Measurements from ENCODE around the gene RAB14. TPM values are rescaled to one million over a fixed set of nuclear protein-coding genes. Genes with fewer than 3 reads are reported as not detected.

RAB14 gene
- total RNA-seq, 2 experiments from 2014 or later, result 8.6 to 37.1 TPM

GRCh38 chr9:121217609-121218292 lies 16.1 kb upstream of the RAB14 start:
- no peak overlapping the region for H2AFZ ChIP-seq (ENCODE audit: low read length)
- H3K4me3 ChIP-seq (ENCODE audit: low read depth, low read length, poor library complexity, severe bottlenecking), result no peak overlapping the region
- no peaks in the 10 kb centered on the region for H3K9me2 ChIP-seq (ENCODE audit: insufficient read depth, low read length)
- intact Hi-C loops (cut with micrococcal nuclease; ENCODE audit: unreplicated experiment), result no loop called here
- H3K27ac ChIP-seq (ENCODE audit: low read depth, low read length, poor library complexity, severe bottlenecking), result no peak overlapping the region
- H3K79me2 ChIP-seq (ENCODE audit: insufficient read depth, low read depth, low read length), result no peaks in the 10 kb centered on the region
- DNase-seq (ENCODE audit: low spot score), result no peak
- H3K4me1 ChIP-seq (ENCODE audit: insufficient read depth, low read length, poor library complexity, severe bottlenecking), result peaks cover 10% of the 10 kb centered on the region
- H3K4me2 ChIP-seq (ENCODE audit: low read length), result no peak overlapping the region
- no peaks in the 10 kb centered on the region for H4K20me1 ChIP-seq (ENCODE audit: insufficient read depth, low read length)
- ChIA-PET CTCF (ENCODE audit: unreplicated experiment) (no interaction called here), POLR2A (no interaction called here)
- BruUV-seq (replicated peaks), result no TSS peak
- TF ChIP-seq CTCF (conservative IDR thresholded peaks at IDR 0.05; ENCODE audit: low read length), result no peak
- 0 out of 2 replicates have a peak, but pooled peaks cover 5% of the 10 kb centered on the region for H3K36me3 ChIP-seq (ENCODE audit: insufficient read depth, low read length)
- H3K9me3 ChIP-seq (ENCODE audit: low read length), result no peaks in the 10 kb centered on the region

GRCh38 chr9:121216271-121216805 lies 14.7 kb upstream of the RAB14 start:
- CTCF ChIA-PET (ENCODE audit: unreplicated experiment), result no interaction called here
- Histone ChIP-seq H3K36me3 (ENCODE audit: insufficient read depth, low read length) (0 out of 2 replicates have a peak, but pooled peaks cover 5% of the 10 kb centered on the region), H3K79me2 (ENCODE audit: insufficient read depth, low read depth, low read length) (no peaks in the 10 kb centered on the region), H3K9me3 (ENCODE audit: low read length) (no peaks in the 10 kb centered on the region), H3K4me3 (ENCODE audit: low read depth, low read length, poor library complexity, severe bottlenecking) (no peak overlapping the region), H3K4me2 (ENCODE audit: low read length) (no peak overlapping the region), H4K20me1 (ENCODE audit: insufficient read depth, low read length) (no peaks in the 10 kb centered on the region), H3K9me2 (ENCODE audit: insufficient read depth, low read length) (no peaks in the 10 kb centered on the region), H2AFZ (ENCODE audit: low read length) (no peak overlapping the region), H3K4me1 (ENCODE audit: insufficient read depth, low read length, poor library complexity, severe bottlenecking) (peaks cover 14% of the 10 kb centered on the region), H3K27ac (ENCODE audit: low read depth, low read length, poor library complexity, severe bottlenecking) (no peak overlapping the region)
- POLR2A ChIA-PET, result interaction anchor here (0.6 to 1.4 kb wide), 3 partner anchors 11 to 150 kb away, joined by 3 to 6 read pairs (median 3); no protein-coding TSS in a partner anchor
- intact Hi-C loops (cut with micrococcal nuclease; ENCODE audit: unreplicated experiment), result no loop called here
- TF ChIP-seq EZH2phosphoT487 (IDR thresholded peaks at IDR 0.05; ENCODE audit: borderline replicate concordance, low read depth, low read length) (no peak), CTCF (conservative IDR thresholded peaks at IDR 0.05; ENCODE audit: low read length) (no peak)
- BruUV-seq (replicated peaks), result no TSS peak
- no peak for DNase-seq (ENCODE audit: low spot score)

DNA sequence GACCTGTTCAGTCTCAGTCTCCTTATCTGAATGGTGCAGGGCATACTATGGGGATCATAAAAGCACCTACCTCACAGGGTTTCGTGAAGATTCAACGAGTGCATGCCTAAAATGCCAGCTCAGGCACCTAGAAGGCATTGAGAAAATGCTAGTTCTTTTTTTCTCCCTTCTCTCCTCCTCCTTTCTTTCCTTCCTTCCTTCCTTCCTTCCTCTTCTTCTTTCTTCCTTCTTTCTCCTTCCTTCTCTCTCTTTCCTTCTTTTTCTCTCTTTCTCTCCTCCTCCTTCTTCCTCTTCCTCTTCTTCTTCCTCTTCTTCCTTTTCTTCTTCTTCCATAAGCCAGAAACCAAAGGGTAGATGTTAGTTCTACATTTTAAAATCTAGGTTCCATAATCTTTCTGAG lies 12.3 kb upstream of the RAB14 start:
- Histone ChIP-seq H3K9me3 (ENCODE audit: low read length) (no peaks in the 10 kb centered on the region), H3K4me3 (ENCODE audit: low read depth, low read length, poor library complexity, severe bottlenecking) (no peak overlapping the region), H3K4me2 (ENCODE audit: low read length) (no peak overlapping the region), H3K4me1 (ENCODE audit: insufficient read depth, low read length, poor library complexity, severe bottlenecking) (peaks cover 16% of the 10 kb centered on the region), H3K79me2 (ENCODE audit: insufficient read depth, low read depth, low read length) (no peaks in the 10 kb centered on the region), H3K9me2 (ENCODE audit: insufficient read depth, low read length) (no peaks in the 10 kb centered on the region), H3K36me3 (ENCODE audit: insufficient read depth, low read length) (peaks cover 10% of the 10 kb centered on the region; the same call in 1 of the 2 replicates), H2AFZ (ENCODE audit: low read length) (no peak overlapping the region), H4K20me1 (ENCODE audit: insufficient read depth, low read length) (no peaks in the 10 kb centered on the region), H3K27ac (ENCODE audit: low read depth, low read length, poor library complexity, severe bottlenecking) (no peak overlapping the region)
- no TSS peak for BruUV-seq (replicated peaks)
- DNase-seq (ENCODE audit: low spot score), result no peak
- ChIA-PET POLR2A (no interaction called here), CTCF (ENCODE audit: unreplicated experiment) (interaction anchor here (1.0 kb wide), 1 partner anchor 101 kb away, joined by 3 read pairs; no protein-coding TSS in a partner anchor)
- intact Hi-C loops (cut with micrococcal nuclease; ENCODE audit: unreplicated experiment), result no loop called here
- TF ChIP-seq CTCF (conservative IDR thresholded peaks at IDR 0.05; ENCODE audit: low read length) (no peak), EZH2phosphoT487 (IDR thresholded peaks at IDR 0.05; ENCODE audit: borderline replicate concordance, low read depth, low read length) (no peak)
